Medulla oblongata (tissue), 1 donor: ENCODE data around the gene NPAS3.

ENCODE experiments used
- DNase-seq: peaks from one replicate; pipeline ENCODE4 v3.0.0-alpha.2; 2015; ENCODE audit errors: extremely low spot score

Gene NPAS3

DNA sequence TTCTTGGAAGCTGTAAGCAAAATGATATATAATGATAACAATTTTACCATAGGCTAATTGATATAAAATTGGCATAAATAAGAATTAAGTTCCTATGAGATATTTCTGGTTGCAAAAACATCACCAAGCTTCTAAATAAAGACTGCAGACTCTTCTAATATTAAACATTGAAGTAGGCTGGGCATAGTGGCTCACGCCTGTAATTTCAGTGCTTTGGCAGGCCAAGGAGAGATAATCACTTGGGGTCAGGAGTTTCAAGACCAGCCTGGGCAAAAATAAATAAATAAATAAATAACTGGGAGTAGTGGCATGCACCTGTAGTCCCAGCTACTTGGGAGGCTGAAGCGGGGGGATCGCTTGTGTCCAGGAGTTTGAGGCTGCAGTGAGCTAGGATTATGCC, 71.8 kb downstream of the NPAS3 start:
- DNase-seq: no peak

DNA sequence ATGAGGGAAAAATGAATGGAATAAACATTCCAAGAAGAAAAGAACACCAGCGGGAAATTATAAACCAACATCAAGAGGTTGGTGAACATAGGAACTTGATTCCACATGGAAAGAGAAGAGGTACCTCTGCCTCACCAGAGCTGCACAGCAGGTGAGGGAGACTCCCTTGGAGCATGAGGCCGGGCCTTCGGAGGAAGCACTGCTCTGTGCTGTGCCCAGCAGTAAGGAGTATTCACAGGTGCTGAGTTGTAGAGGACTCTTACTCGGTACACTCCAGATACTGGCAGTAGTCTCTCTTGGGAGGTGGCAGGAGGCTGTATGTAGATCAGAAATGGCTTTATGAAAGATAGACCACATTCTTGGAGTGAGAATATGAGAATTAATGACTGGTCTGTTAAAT, 76.0 kb downstream of the NPAS3 start:
- no peak for DNase-seq

DNA sequence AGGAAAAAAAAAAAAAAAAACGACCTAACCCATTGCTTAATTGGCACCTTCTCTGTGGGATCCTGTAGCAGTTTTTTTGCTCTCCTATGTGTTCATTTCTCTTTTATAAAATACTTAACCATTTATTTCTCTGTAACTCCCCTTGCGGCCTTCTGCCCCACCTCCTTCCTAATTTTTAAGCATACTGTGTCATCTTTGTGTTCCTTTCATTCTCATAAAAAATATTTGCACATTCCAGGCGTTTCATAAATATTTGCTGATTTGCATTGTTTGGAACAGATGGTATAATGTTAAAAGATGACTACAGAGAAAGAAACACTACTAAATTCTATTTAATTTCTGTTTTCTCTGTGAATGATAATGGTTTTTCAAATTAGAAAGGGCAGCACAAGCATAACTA, 77.9 kb downstream of the NPAS3 start:
- no peak for DNase-seq

DNA sequence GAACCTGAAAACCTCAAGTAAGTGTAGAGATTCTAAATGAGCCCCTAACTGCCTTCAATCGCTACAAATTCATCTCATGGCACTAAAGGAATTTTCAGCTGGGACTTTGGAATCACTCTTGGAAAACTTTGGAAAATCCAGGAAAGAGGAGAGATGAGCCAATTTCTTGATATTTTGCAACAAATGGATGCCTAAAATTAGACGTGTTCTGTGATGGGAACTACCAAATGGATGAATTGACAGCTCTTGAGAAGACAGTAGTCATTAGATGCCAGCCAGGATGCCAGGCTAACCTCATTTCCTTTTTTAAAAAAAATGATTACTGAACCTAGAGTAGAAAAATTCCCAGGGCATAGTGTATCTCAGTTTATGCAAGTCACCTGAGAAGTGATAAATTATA, 78.3 kb downstream of the NPAS3 start:
- DNase-seq: no peak

DNA sequence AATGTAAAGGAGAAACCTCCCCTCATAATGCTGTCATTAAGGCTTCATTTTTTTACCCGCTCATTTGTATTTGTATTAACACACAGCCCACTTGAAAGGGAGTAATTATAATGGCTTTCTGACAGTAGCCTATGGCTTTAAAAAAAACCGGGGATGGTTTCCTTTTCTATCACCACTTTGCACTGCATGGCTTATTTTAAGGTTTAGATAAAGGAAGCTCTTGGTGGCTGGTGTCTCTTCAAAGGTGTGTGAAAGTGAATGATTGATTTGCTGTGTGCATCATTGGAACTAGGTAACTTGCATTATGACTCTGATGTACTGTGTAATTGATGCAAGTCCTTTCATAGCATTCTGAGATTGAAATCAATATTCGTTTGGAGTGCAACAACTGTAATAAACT, 80.7 kb downstream of the NPAS3 start:
- DNase-seq: no peak

DNA sequence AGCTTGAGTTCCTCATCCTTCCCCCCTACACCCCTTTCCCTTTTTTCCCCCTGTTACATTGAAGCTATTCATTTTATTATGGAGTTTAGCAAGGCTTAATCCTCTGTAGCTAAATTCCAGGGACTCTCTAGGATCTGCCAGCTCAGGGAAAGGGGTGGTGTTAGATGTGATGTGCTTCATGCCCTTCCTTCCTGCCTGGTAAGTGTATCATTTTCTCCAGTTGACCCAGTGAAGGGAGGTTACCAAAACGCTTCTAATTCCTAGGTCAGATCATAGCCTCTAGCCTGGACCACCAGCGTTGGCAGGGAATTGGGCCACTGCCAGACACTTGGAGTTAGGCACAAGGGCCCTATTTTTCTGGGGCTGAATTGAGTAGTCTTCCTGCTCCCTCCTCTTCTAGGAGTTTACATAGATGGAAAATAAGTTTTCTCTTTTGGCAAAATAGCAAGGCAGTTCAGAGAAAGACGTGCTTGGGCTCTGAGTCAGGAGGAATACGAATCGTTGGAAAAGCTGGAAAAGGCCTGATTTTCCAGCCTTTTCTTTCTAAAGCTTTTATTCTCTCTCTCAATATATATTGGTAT, 88.3 kb downstream of the NPAS3 start:
- peak; percentile 55 for DNase-seq

DNA sequence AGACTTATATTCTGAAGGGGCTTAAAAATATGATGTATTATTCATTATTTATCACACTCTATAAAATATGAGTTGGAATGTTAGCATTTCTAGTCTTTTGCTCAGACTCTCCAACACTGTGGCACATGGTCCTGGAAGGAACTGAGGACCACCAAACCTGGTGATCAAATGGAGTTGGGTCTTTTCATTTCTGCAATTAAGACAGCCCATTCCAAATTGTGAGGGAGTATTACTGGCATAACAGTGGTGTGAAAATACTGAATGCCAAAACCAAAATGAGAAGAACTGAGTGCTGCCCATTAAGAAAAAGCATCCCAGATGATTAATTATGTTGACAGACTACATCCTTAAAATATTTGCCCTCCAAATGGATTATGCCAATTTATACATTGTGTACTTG, 90.8 kb downstream of the NPAS3 start:
- no peak for DNase-seq

DNA sequence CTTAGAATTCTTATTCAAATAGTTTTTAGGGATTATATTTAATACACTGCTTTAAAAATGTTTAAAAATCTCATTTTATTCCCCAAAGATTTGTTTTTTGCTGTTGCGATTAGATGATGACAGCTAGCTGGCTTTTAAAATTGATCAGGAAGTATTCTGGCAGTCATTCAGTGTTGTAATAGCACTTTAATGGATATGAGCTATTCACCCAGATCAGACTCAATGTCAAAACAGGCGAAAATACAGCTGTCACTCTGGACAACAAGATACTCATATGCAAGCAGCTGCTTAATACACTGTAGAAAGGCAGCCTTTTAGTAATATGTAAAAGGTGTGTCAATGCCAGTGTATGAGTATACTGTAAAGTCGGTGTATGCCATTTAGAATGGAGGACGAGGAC, 91.7 kb downstream of the NPAS3 start:
- DNase-seq: no peak

DNA sequence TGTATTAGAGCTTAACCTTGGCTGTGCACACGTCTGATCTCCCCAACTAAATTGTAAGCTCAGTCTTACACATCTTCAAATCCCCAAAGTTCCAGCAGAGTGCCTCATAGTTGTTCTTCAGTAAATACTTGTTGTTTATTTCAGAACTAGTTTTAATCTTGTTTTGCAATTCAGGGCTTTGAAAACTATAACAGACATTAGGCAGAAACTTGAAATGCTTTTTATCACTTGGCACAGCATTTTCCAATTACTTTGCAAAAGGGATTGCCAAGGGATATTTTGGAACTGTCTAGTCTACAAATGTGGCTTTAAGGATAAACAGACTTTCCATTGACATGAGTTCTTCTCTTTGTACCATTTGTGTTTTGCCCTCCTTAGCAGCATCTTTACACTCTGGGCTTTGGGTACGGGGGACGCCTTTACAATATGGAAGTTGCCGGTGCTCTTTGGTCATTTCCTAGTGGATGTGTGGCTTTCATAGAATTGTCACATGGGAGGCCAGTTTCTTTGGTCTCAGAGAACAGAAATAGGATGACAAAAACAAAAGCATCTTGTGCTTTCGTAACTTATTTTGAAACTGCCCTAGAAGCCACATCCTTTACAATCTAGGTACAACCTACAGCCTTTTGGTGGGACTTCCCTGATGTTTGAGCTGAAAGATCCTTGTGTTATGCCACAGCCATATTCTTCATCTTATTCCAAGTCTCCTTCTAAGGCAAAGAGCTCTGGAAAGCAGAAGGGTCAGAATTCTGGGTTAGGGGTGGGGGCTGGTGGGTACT, 96.9 kb downstream of the NPAS3 start:
- no peak for DNase-seq

DNA sequence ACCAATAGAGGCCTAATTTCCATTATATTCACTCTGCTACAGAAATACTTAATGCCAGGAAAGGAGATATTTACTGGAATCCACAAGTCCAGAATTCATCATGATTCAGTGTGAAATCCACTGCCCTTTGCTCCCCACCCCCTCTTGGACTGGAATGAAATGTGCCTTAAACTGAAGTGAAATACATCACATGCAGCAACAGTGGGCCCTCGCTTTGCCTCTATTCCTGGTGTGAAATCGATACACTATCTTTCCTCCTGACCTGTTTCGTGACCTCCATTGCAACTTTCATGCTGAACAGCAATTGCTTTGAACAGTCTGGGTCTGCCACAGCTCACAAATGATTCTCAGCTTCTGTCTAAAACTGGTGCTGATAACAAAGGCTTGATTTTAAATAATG, 100.6 kb downstream of the NPAS3 start:
- no peak for DNase-seq

DNA sequence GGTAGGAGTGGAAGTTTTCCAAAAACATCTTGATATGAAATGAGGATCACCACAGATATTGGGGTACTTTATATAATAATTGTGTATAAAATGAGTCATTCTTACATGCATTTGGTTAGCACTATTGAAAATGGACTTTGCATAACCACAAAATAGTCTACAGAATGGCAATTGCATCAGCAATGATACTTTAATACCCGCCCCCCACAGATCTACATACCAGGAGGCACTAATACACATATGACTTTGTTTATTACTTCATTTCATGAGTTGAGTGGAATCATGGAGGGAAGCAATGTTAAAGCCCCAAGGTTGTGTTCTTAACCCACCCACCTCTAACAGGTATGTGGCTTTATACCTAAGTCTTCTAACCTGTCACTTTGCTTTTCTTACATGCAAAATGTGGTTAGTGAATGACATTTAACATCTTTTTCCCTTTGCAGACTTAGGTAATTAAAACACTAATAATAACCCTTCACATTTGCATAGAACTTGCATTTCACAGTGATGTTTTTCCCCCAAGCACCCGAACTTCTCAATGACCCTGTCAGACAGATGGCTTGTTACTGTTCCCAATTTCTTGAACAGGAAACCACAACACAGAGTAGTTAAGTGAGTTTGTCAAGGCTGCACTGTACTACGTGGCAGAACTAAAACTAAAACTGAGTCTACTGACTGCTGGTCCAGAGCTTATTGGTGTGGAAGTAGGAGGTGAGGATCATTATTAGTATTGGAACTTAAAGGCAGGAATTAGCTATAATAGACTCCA, 101.9 kb downstream of the NPAS3 start:
- DNase-seq: no peak

DNA sequence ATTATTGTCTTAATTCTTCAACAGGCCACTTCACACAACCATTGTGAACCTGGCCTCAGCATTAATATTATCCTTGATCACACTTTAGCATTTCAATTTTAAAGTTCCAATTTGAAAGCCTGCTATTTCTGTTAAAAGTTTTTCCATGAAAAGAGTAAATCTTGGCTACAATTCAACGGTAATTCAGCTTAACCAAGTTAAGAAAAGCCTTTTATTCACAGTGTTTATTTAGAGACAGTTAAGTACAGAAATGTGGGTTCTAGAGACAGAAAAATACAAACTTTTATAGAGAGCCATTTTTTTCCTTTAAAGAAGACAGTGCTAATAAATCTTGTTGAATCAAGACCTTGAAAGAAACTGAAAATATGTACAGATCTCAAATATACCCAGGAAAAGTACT, 103.9 kb downstream of the NPAS3 start:
- DNase-seq: no peak

DNA sequence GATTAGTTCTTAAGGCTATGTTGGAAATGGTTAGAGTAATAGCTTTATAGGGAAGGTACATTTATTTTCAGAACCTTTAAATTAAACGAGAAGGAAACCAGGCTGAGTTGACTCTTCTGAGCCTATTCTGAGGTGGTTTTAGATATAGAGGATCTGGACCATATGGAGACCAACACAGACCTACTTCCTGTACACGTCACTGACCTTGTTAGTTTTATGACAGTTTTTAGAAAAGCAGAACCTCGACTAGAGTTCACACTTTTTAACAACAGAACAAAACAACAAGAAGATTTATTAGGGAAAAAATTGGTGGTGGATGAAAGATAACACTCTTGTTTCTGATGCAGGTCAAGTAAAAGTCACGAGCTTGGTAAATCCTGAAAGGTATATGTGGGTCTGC, 107.1 kb downstream of the NPAS3 start:
- DNase-seq: no peak

DNA sequence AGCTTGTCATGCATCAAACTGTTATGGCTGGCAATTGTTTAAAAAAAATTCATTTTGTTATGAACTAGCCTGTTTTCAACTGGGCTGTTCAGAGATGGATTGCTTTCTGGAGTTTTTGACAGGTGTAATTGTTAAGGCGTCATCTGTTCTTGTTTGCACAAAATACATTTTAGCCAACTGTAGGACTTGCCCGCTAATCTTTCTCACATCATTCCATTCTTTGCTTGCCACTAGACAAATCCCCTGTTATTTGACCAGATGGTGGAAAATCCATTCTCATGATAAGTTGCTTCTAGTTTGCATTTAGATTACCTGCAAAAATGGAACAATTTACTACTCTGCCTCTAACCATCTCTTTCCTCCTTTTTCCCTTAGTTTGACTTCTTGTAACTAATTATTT, 114.3 kb downstream of the NPAS3 start:
- no peak for DNase-seq

DNA sequence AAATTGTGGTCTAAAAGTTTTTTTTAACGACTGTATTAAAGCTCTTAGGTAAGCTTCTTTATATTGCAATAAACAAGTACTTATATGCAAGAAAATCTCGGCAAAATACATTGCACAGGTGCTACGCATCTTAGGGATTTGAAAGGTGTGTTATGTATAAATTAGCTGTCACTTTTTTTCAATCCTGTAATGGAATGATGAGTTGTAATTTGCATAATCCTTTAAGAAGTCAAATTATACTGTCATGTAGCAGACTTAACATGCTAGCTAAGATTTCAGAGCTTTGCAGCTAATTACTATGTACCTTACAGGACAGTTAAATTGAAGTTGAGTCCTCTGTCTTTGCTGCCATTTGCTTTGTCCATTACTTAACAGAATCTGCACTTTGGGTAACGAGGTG, 117.5 kb downstream of the NPAS3 start:
- DNase-seq: no peak

DNA sequence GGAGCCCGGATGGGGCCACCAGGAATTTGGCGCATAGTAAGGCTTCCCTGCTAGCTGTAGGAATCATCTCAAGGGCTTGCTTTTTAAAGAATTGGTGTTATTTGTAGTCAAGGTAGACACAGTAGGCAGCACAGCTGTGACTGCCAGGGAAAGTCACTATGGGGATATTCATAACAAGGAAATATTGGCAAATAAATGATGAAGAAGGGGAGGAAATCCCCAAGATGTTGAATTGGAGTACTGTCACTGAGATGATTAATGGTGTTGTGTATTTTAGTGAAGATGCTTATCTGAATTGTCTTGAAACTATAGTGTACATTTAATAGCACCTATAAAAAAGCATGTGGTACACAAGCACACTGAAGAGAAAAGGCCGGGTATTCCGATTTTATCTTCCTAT, 118.9 kb downstream of the NPAS3 start:
- DNase-seq: no peak

DNA sequence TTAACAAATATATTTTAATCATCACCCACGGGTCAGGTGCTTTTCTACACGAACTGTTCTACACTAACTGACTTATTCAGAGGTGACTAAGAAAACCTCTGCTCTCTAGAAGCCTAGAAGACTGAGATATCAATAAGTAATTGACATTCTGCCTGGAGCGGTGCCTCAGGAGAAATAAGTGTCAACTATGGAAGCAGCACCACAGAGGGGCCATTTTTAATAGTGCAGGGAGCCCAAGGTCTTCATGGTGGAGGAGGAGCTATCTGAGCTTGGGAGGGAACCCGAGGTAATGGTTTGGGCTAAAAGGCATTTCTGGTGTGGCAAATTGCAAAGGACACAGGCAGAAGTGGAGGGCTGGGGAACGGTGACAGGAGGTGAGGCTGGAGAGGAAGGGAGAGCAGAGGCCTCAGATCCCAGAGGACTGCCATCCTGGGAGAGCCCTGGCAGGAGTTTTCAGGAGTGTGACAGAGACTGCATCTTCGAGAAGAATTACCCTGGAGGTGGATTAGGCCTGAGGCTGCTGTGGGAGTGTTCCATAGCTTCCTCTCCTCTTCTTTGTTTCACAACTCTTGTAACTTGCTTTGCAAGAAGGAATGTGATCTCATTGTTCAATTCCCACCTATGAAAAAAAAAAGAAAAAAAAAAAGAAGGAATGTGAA, 123.1 kb downstream of the NPAS3 start:
- DNase-seq: peak; percentile 27

DNA sequence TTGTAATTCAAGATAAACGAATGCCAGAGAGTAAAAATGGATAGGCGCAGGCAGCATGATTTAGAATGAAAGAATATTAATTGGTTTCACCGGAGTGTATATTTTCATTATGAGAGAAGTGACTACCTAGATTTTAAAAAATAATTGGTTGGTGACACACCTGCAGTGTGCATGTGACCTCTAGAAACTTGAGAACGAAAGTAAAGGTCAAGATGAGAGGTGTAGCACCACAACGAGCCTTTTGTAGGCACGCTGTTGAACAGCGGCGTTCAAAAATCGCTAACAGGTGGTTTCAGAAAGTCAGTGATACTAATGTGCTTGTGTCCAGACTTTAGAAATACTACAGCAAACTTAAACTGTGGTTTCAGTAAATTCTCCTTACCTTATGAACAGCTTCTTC, 123.8 kb downstream of the NPAS3 start:
- DNase-seq: no peak

DNA sequence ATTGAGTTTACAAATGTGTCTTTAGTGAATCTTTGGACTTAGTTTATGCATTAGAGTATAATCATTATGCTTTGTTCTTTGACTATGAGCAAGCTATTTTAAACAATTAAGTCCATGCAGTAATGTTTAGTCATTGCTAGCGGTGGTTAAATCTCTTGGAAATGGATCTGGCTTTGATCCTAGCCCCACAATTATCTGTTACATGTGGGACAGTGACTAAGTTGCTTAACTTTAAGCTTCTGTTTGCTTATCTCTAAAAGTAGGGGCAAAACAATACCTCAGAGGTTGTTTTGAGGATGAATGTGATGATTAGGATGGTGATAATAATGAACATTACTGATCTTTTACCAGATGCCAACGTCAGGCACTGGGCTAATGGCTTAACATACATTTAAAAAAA, 124.2 kb downstream of the NPAS3 start:
- DNase-seq: no peak

DNA sequence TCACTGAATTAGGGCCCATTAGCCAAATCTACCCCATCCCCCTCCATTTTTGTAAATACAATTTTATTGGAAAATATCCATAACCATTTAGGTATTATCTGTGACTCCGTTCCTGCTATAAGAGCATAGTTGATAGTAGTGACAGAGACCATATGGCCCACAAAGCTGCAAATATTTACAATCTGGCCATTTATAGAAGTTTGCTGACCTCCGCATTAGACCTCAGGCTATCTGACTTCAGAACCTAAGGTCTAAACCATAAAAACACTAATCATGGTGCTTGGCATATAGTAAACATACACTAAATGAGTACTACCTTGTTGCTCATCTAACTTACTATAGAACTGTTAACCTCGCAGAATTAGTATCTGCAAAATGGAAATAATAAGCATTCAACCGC, 124.8 kb downstream of the NPAS3 start:
- no peak for DNase-seq

DNA sequence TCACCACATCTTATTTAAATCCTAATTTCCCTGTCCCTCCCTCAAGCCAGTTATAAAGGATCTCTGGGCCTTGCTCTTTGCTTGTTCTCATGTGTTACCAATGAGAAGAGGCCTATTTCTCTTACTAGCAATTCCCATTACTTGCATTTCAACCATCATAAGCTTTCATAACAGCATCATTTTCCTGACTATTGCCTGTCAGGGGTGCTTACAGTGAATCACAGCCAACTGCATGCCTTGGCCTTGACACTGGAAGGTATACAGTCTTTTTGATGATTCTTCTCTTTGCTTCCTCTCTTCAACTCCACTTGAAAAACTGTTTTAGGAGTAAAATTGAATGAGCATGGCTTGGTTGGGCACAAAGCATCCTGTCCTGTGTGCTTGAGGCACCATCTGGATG, 127.0 kb downstream of the NPAS3 start:
- DNase-seq: no peak

DNA sequence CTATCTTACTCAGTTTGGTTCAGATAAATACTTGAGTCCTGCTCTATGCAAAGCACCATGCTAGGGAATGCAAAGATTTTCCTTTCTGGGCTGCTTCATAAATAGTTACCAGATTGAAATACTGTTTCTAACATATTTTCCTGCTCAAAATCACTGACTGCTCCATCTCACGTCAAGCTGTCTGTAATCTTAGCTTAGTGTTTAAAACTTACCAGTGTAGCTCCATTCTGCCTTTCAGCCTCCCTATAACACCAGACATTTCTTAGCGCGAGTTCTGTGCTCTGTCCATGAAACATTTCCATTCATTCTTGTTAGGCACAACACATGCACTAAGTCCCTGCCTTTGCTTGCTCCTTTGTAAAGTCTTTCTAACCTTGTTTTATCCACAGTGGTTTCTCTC, 129.4 kb downstream of the NPAS3 start:
- no peak for DNase-seq

DNA sequence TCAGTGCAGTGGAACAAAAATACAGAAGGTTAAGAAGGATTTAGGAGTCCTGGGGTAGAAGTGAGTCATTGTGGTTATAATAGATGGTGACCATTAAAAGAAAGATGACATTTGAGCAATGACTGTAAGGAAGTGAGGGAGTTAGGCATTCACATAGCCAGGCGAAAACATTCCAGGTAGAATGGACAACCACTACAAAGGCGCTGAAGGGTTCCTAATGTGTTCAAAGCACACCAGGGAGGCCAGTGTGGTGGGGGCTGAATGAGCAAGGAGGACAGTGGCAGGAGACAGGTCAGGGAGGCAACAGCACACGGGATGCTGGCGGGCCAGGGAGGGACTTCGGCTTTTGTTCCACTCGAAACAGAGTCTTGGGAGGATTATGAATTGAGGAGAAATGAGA, 129.9 kb downstream of the NPAS3 start:
- DNase-seq: no peak
